VCaP (cell line): ENCODE results near the gene METAP1D.

Experiments
- H3K27ac ChIP-seq: fragments of 450-650 bp; 2 replicates; pipeline ENCODE4 v1.5.1; 2017
- CTCF ChIP-seq: fragments of 450-650 bp; conservative IDR thresholded peaks from 2 replicates; pipeline ENCODE4 v1.5.1; 2017; ENCODE audit warnings: mild to moderate bottlenecking, moderate library complexity

Gene METAP1D

GRCh38 chr2:172101821-172102390, 102.2 kb downstream of the METAP1D start:
- TF ChIP-seq CTCF = no peak
- H3K27ac ChIP-seq = peak overlapping the region; percentile 72

GRCh38 chr2:172102391-172103359, 102.9 kb downstream of the METAP1D start, which contains the start of gene DLX2:
Gene DLX2 (minus strand): TSS chr2:172102900. CDS start chr2:172102538, 362 bp downstream.
- peak within 1 kb of the TSS; percentile 72 for H3K27ac ChIP-seq
- TF ChIP-seq CTCF = no peak

DNA sequence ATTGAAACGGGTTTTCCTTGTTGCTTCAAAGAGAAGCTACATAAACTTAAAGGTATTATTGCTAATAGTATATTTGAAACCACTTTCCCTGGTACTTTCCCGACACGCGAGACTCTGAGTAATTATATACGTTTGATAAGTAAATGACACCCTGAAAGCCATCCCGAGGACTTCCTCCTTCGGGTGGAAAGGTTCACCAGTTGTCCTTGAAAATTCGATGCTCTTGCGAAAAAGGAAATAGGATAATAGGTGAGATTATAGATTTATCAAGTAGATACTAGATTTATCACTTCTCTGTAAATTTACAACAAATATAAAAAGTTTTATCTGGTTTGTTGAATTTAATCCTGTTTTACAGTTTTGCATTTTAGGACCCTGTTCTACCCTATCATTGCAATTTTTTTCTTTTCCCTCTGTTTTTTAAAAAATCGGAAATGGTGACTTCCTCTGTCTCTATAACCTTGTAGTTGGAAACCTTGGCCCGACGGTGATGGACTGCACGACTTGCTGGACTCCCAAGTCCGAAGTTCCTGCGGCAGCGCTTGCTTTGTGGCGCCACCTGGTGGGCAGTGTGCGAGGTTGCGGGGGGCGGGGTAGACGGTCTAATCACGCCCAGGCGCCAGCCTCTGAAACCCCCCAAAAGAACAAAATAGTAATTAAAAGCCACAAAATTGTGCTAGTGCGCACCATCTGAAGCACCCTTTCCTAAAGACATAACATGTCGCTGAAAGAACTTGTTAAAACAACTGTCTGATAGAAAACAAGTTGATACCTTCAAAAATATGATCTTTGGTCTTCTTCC, 103.9 kb downstream of the METAP1D start:
- H3K27ac ChIP-seq = peak overlapping the region; percentile 72
- TF ChIP-seq CTCF = peak; percentile 97

GRCh38 chr2:172105471-172106107, 105.8 kb downstream of the METAP1D start:
- TF ChIP-seq CTCF = no peak
- H3K27ac ChIP-seq = no peak overlapping the region

GRCh38 chr2:172106108-172106961, 106.6 kb downstream of the METAP1D start:
- peak overlapping the region; percentile 38; the same call in 1 of the 2 replicates for H3K27ac ChIP-seq
- TF ChIP-seq CTCF = peak; percentile 68

DNA sequence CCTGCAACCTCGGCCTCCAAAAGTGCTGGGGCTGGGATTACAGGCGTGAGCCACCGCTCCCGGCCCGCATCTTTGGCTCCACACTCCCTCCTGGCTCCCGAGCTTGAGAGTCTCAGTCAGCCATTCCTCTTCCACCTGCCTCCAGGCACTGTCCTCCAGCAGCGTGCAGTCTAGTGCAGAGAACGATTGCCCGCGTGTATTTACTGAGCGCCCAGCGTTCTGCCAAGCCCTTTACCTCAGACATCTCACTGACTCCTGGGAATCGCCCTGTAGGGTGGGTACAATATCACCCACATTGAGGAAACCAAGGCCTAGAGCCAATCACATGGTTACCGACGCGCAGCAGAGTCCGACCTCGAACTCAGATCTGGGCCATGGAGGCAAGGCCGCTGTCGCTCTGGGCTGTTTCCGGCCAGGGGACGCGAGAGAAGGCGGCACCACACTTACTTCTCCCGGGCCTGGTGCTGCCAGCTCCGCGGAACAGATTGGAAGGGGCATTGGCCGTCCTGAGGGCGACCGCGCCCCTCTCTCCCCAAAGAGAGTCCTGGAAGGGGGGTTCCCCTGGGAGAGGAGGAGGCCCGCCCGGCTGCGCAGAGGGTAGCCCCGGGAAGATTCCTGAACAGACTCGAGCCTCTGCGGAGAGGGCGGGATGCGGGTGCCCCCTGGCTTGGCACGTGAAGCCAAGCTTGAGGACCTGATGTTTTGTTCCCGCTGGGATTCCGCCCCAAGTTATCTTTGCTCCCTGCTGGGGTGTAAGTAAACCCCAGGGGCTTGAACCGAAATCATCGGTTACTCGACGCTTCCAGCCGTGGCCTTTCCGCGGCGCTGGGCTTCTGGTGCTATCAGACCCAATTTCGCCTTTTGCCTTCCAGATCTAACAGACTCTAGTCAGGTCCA, 108.2 kb downstream of the METAP1D start:
- TF ChIP-seq CTCF = no peak
- H3K27ac ChIP-seq = no peak overlapping the region
